ENCODE measurements around the gene TLN1.

Gene TLN1

GRCh38 chr9:35754264-35754663, 22.3 kb upstream of the TLN1 start, which contains the start of gene MSMP:
TSS of gene MSMP (minus strand) at chr9:35754276. CDS start at chr9:35754129, 147 bp downstream.
- no peak for DNase-seq

GRCh38 chr9:35753466-35753865, 21.5 kb upstream of the TLN1 start:
- DNase-seq = no peak

GRCh38 chr9:35750256-35750531, 18.2 kb upstream of the TLN1 start:
- DNase-seq = no peak

- no peak for DNase-seq
Observed at GRCh38 chr9:35749515-35750255, 17.7 kb upstream of the TLN1 start.

GRCh38 chr9:35748858-35749514, 17.0 kb upstream of the TLN1 start, which contains the start of the genes GBA2 and RGP1:
TSS of gene GBA2 (minus strand) at chr9:35749228. CDS start at chr9:35748704, 524 bp downstream.
TSS of gene RGP1 (plus strand) at chr9:35749287. CDS start at chr9:35749756, 469 bp downstream.
- DNase-seq = peak; percentile 38

GRCh38 chr9:35748242-35748857, 16.4 kb upstream of the TLN1 start:
- no peak for DNase-seq

GRCh38 chr9:35746583-35746982, 14.6 kb upstream of the TLN1 start:
- no peak for DNase-seq

- DNase-seq = no peak
Observed at GRCh38 chr9:35745569-35745968, 13.6 kb upstream of the TLN1 start.

GRCh38 chr9:35743880-35744518, 12.0 kb upstream of the TLN1 start:
- DNase-seq = no peak

- peak; percentile 50 for DNase-seq
Observed at GRCh38 chr9:35743452-35743851, 11.5 kb upstream of the TLN1 start.

GRCh38 chr9:35741740-35742139, 9.7 kb upstream of the TLN1 start:
- DNase-seq = peak; percentile 90

GRCh38 chr9:35740243-35740642, 8.2 kb upstream of the TLN1 start:
- no peak for DNase-seq

GRCh38 chr9:35738924-35739323, 6.9 kb upstream of the TLN1 start:
- no peak for DNase-seq

- no peak for DNase-seq
Observed at GRCh38 chr9:35738186-35738585, 6.2 kb upstream of the TLN1 start.

GRCh38 chr9:35737143-35737542, 5.1 kb upstream of the TLN1 start:
- no peak for DNase-seq

- DNase-seq = peak; percentile 69
Observed at GRCh38 chr9:35736201-35736633, 4.2 kb upstream of the TLN1 start.

- DNase-seq = no peak
Observed at GRCh38 chr9:35734096-35734495, 2.1 kb upstream of the TLN1 start.

GRCh38 chr9:35732800-35733541, 976 bp upstream of the TLN1 start:
- DNase-seq = peak; percentile 36

- DNase-seq = no peak
Observed at GRCh38 chr9:35731415-35732184, 395 bp downstream of the TLN1 start.

GRCh38 chr9:35730486-35730854, 1.5 kb downstream of the TLN1 start:
- DNase-seq = no peak

GRCh38 chr9:35729700-35730485, 2.1 kb downstream of the TLN1 start:
- peak; percentile 83 for DNase-seq

Data from MV-4-11 (cell line).